GM10266 (cell line): Measurements from ENCODE around the gene THBS1.

Source experiments
- DNase-seq: peaks from one replicate; pipeline ENCODE4 v3.0.0; 2012; ENCODE audit errors: extremely low spot score
- TF ChIP-seq, protein P1 (sequence below): IDR thresholded peaks from 2 replicates; pipeline ENCODE4 v1.5.1; 2012; ENCODE audit warnings: mild to moderate bottlenecking, low read depth; ENCODE audit not compliant: control insufficient read depth, insufficient read depth; ENCODE audit errors: missing control alignments

Gene THBS1

DNA sequence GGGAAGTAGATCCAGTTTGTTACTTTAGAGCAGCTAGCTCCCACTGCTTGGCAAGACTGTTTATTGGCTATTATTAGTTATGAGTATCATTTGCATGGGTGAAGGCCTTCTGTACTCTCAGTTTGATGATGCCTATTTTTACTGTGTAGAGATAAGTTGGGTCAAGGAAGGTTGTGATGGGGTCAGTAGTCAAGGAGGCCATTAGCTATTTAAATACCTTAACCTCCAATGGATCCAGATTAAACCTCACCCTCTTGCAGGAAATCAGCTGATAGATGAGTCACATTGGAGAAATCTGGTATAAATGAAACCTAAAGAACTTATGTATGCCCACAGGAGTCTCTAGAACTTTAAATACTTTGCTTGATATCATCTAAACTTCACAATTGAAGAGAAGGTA lies 45.0 kb downstream of the THBS1 start:
- TF ChIP-seq, protein P1, sequence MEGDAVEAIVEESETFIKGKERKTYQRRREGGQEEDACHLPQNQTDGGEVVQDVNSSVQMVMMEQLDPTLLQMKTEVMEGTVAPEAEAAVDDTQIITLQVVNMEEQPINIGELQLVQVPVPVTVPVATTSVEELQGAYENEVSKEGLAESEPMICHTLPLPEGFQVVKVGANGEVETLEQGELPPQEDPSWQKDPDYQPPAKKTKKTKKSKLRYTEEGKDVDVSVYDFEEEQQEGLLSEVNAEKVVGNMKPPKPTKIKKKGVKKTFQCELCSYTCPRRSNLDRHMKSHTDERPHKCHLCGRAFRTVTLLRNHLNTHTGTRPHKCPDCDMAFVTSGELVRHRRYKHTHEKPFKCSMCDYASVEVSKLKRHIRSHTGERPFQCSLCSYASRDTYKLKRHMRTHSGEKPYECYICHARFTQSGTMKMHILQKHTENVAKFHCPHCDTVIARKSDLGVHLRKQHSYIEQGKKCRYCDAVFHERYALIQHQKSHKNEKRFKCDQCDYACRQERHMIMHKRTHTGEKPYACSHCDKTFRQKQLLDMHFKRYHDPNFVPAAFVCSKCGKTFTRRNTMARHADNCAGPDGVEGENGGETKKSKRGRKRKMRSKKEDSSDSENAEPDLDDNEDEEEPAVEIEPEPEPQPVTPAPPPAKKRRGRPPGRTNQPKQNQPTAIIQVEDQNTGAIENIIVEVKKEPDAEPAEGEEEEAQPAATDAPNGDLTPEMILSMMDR = no peak
- DNase-seq = no peak

DNA sequence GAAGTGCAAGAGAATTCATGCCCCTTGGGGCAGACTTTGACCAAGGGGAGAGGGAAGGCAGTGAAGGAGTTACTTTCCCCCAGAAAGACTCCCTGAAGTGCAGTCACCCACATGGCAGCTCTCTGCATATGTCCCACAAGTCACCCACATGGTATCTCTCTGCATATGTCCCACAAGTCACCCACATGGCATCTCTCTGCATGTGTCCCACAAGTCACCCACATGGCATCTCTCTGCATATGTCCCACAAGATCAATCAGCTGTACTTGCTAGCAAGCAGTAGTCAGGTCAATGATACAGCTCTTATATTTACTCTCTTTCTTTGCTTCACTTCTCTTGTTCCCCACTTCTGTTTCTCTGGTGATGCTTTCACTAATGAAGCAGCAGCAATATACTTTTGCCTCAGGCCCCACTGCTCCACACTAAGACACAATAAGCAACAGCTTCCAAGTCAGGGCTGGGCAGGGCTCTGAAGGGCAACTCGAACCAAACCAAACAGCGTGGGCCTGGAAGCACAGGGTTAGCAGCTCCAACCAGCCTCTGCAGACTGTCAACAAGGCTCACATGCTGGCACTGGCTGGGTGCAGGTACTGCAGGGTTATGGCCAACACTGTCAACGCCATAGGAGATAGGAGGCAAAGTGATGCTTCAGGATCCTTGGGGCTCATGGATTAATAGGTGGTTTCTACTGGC lies 46.7 kb downstream of the THBS1 start:
- TF ChIP-seq, protein P1 = no peak
- no peak for DNase-seq

DNA sequence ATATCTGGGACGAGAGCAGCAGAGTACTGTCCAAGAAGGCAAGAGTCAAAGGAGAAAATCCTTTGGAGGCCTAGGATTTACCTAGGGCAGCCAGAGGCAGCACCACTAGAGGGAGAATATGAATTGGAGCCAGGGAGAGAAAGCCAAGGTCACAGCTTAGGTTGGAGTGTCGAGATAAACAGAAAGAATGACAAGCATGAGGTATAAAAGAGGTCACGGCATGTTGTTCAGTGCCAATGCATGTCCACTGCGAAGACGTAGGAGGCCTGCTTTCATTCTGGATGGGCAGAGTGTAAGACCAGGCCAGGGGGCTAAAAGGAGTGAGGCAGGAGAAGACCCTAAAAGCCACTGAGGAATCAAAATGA lies 47.2 kb downstream of the THBS1 start:
- DNase-seq = no peak
- TF ChIP-seq, protein P1 = no peak

DNA sequence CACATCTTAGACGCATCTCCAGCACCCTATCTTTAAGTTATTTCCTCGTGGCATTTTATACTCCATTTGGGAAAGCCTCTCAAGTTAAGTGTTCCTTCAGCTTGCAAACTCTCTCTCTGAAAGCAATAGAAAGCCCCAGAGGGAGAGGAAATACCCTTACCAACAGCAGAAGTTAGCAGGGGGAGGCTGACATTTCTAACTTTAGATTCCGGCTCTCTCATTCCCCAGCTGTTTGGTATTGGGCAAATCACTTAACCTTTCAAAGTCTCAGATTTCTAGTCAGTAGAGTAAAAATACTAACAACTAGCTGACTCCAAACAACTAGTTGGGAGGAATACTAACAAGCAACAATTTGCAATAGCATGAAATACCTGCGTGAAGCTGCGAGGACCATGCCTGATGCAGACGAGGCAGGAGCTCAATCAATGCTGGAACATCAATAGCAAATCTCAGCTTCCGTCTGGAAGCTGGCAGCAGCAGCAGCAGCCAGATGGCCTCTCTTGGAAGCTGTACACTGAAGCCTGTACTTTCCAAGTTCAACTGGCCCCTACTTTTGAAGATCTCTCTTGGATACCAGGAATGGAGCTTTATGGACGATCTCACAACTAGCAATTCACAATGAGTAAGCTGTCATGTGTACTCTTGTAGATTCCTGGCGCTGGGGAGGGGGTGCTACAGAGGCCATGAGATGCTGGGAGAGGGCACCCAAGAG lies 47.8 kb downstream of the THBS1 start:
- TF ChIP-seq, protein P1 = no peak
- DNase-seq = no peak

DNA sequence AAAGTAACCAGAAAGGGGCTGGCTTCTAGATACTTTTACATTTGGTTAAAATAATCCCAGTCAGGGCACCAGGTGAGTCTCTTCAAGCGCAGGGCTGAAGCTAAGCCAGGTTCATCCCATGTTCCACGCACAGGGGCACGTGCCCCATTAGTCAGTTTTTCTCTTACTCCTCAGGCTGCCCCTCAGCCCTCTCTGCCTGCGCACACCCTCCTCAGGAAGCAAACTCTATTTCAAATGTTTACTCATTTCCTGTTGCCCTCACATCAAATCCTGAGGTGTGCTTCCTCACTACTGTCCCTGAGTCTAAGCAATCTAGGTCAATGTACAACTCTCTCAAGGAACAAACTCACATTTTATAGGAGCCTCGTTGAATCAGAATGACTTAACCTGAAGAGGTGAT lies 48.5 kb downstream of the THBS1 start:
- no peak for DNase-seq
- TF ChIP-seq, protein P1 = no peak

DNA sequence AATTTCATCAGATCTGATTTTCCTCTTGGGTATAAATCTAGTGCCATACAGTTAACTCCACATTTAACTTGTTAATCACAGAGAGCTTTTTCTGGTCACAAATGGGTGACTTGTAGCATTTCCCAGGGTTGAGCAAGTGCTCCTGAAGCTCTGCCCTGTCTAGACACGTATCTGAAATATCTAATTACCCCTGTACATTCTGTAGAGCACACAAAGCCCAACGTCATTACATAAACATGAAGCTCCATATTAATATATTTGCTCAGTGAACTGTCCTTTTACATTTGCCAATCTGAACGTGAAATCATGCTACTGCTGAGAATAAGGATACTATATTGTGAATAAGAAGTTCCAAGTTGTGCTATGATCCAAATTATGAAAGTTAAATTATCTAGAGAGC lies 49.0 kb downstream of the THBS1 start:
- TF ChIP-seq, protein P1 = no peak
- DNase-seq = no peak

DNA sequence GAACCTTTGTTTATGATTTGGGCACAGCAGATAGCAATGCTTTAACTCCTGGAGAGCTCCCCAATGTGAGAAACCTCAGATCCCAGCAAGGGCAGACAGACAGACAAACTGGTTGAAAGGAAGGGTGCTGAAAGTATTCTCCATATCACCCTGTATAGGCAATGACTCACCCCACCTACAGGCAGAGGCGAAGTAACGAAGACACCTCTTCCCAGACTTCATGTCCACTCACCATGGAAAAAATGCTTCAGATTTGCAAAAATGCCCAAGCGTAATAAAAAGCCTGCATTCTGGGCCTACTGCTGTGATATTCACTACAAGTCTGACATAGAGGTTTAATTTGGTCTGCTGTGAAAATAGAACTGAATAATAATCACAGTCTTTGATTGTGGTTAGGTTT lies 50.5 kb downstream of the THBS1 start:
- TF ChIP-seq, protein P1 = no peak
- no peak for DNase-seq
